Measurements from ENCODE around the gene SLC39A11.

GRCh38 chr17:73042225-73042624 lies 50.3 kb downstream of the SLC39A11 start:
- TF ChIP-seq CTCF (IDR thresholded peaks at IDR 0.05) (no peak), POLR2A (IDR thresholded peaks at IDR 0.05) (no peak)

Measured in testis (tissue), 2 donors.